Sigmoid colon (tissue), 7 donors: ENCODE results near the gene FIGNL2. TPM values are rescaled to one million over a fixed set of nuclear protein-coding genes. Genes with fewer than 3 reads are reported as not detected.
"Not testable (repeated sequence)": the region's sequence is repeated elsewhere in the genome, so short reads cannot be mapped to it uniquely, and the experiment has no call there.

Experiments
- DNase-seq: peaks from one replicate; pipeline ENCODE4 v3.0.0-alpha.2; 2019
- H3K27ac ChIP-seq, 4 donors: fragments of 200-600 bp; sonication (generic); one replicate each; pipeline ENCODE4 v1.5.1; 2016 to 2019; ENCODE audit warnings: mild to moderate bottlenecking in 1 of 4
- H3K27me3 ChIP-seq, 3 donors: fragments of 200-600 bp; sonication (generic); one replicate each; pipeline ENCODE4 v1.5.1; 2019; ENCODE audit warnings: mild to moderate bottlenecking in 1 of 3
- H3K36me3 ChIP-seq, 4 donors: fragments of 200-600 bp; sonication (generic); one replicate each; pipeline ENCODE4 v1.5.1; 2016 to 2019
- H3K4me1 ChIP-seq, 4 donors: fragments of 200-600 bp; sonication (generic); one replicate each; pipeline ENCODE4 v1.5.1; 2017 to 2019
- H3K4me3 ChIP-seq, 4 donors: fragments of 200-600 bp; sonication (generic); one replicate each; pipeline ENCODE4 v1.5.1; 2017 to 2019; ENCODE audit warnings: mild to moderate bottlenecking in 2 of 4, moderate library complexity in 1 of 4
- H3K9me3 ChIP-seq, 4 donors: fragments of 200-600 bp in 3 of 4; sonication (generic) in 3 of 4; one replicate each; pipeline versions ENCODE4 v1.5.1 to v1.6.1; 2013 to 2019
- CTCF ChIP-seq, 4 experiments: fragments of 450-650 bp in 3 of 4; fragments of 200-600 bp in 1 of 4; IDR thresholded peaks; one replicate each; pipeline ENCODE4 v1.5.1; 2016 to 2019; ENCODE audit warnings: antibody characterized with exemption in 4 of 4, mild to moderate bottlenecking in 3 of 4, moderate library complexity in 2 of 4
- EP300 ChIP-seq, 4 donors: sonication (generic); formaldehyde crosslinking; IDR thresholded peaks; one replicate each; pipeline ENCODE4 v1.6.1; 2017; ENCODE audit warnings: antibody characterized with exemption in 4 of 4
- POLR2A ChIP-seq, 2 donors: fragments of 450-650 bp; IDR thresholded peaks; one replicate each; pipeline ENCODE4 v1.6.1; 2016; ENCODE audit warnings: antibody characterized with exemption in 2 of 2, mild to moderate bottlenecking in 2 of 2, moderate library complexity in 2 of 2
- POLR2AphosphoS5 ChIP-seq, 4 donors: sonication (generic); formaldehyde crosslinking; IDR thresholded peaks; one replicate each; pipeline ENCODE4 v1.6.1; 2017; ENCODE audit warnings: antibody characterized with exemption in 4 of 4
- WGBS, 2 donors: extraction: QIAGEN DNeasy Blood & Tissue Kit; methylation state at CpG; one replicate each; pipeline ENCODE4 v1.1.7; 2013; 5-methylcytosine and 5-hydroxymethylcytosine counted together
- intact Hi-C: fragments of 100-400 bp; cut with DNase I; formaldehyde crosslinking; loops from one replicate; pipeline ENCODE4 v1.15.1; 2023
- polyA plus RNA-seq, 3 donors: library from polyadenylated mRNA; stranded (reverse); fragments of 200-250 nt; gene quantifications; one replicate each; pipeline ENCODE4 v1.2.3, GENCODE V29; 2013
- total RNA-seq, 4 donors: library from RNA; depleted of rRNA; stranded (reverse); fragments of >200 nt; gene quantifications; one replicate each; pipeline ENCODE4 v1.1.0, GENCODE V29; 2016
- donor health status: healthy with polysubstance abuse.
- donor health status: Bipolar disorder and iron deficiency.
- donor health status: healthy.

The FIGNL2 gene
- total and polyA plus RNA-seq, 7 donors: 0.28 to 0.36 (median 0.36) TPM; not detected in 4

DNA sequence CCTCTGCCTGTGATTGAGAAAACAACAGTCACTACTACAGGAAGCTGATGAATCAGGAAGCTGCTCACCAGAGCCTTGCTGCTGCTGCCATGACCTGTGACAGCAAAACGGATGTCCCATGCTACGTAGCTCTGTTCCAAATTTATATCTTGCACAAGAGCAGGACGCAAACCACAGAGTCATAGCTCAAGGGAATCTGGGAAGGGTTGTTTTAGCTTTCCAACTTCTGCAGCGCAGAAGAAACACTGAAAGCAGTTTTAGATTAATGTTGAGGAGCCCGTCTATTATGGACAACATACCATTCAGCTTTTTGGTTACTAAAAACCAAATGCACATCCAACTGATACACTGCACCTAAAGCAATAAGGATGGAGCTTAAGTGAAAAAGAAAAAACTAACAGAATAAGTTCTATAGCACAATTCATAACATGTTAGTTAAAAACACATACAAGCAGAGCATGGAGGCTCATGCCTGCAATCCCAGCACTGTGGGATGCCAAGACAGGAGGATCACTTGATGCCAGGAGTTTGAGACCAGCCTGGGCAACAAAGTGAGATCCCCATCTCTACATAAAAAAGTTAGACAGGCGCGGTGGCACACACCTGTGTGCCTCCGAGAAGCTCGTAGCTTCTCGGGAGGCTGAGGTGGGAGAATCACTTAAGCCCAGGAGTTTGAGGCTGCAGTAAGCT, 37.6 kb upstream of the FIGNL2 start:
- Histone ChIP-seq H3K36me3 (no peaks in the 10 kb centered on the region), H3K9me3 (no peaks in the 10 kb centered on the region), H3K4me3 (no peak overlapping the region), H3K4me1 (peaks cover 0 to 5% (median 0%) of the 10 kb centered on the region in 4 donors), H3K27me3 (peaks cover 0 to 18% (median 15%) of the 10 kb centered on the region in 3 donors), H3K27ac (peak overlapping the region; percentile 46 to 63 (median 58))
- intact Hi-C loops: no loop called here
- TF ChIP-seq CTCF (IDR thresholded peaks at IDR 0.05) (no peak), POLR2AphosphoS5 (IDR thresholded peaks at IDR 0.05) (peak; percentile 56 to 93 (median 66)), POLR2A (IDR thresholded peaks at IDR 0.05) (no peak), EP300 (IDR thresholded peaks at IDR 0.05) (peak in 1 of 4 donors; percentile 93)
- 63 to 74% methylated on average over 10 of the region's 10 CpGs for WGBS, 2 donors
- peak; percentile 94 for DNase-seq

DNA sequence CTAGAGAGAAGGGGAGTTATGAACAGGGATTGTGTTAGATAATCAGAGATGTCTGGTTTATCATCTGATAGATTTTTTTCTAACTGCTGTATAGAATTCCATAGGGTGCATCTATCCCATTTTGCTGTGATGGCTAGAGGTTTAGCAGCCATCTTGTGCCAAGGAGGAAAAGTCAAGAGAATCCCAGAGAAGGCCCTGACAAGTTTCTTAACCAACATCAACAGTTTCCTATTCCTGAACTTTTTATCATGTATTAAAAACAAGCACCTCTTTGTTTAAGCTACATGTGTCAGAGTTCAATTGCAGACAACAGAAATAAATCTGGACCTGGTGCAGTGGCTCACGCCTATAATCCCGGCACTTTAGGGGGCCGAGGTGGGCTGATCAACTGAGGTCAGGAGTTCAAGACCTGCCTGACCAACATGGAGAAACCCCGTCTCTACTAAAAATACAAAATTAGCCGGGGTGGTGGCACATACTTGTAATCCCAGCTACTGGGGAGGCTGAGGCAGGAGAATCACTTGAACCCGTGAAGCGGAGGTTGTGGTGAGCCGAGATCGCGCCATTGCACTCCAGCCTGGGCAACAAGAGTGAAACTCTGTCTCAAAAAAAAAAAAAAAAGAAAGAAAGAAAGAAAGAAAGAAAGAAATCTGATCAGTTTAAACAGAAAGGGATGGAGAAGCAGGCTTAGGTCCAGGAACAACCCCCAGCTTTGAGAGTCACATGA, 36.9 kb upstream of the FIGNL2 start:
- H3K9me3 ChIP-seq, H3K4me1 ChIP-seq, DNase-seq, H3K4me3 ChIP-seq, intact Hi-C loops, H3K36me3 ChIP-seq: not testable (repeated sequence)
- H3K27ac ChIP-seq: peak overlapping the region; percentile 4 to 56 (median 28)
- H3K27me3 ChIP-seq: peaks cover 0 to 18% (median 15%) of the 10 kb centered on the region in 3 donors
- WGBS, 2 donors: 74 to 78% methylated on average over 10 of the region's 10 CpGs

DNA sequence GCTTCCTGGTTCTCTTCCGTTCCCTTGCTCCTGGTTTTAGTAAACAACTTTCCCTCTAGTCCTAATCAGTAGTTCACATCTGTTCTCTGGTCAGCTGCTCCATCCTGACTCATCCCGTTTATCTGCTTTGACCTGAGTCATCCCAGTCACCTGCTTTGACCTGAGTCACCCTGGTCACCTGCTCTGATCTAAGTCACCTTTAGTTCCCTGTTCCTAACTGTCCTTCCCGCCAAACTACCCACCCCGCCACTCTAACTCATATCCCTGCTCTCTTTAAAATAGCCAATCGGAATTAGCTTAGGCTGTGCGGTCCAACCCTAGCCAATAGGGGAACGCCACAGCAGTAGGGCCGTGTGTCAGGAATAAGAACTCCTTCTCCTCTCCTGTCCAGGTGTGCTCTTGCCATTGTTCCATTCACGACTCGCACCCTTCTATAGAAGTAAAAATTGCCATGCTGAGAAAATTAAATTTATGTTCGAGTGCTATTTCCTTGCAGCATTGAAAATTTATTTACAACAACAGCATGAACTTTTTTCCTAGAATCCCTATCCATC, 36.2 kb upstream of the FIGNL2 start:
- DNase-seq: peak; percentile 52
- Histone ChIP-seq H3K36me3 (no peaks in the 10 kb centered on the region), H3K27ac (no peak overlapping the region), H3K9me3 (no peaks in the 10 kb centered on the region), H3K4me1 (peaks cover 0 to 5% (median 0%) of the 10 kb centered on the region in 4 donors), H3K4me3 (no peak overlapping the region), H3K27me3 (peaks cover 0 to 18% (median 15%) of the 10 kb centered on the region in 3 donors)
- peak in 1 of 4 donors; percentile 37 for TF ChIP-seq POLR2AphosphoS5 (IDR thresholded peaks at IDR 0.05)
- TF ChIP-seq CTCF (IDR thresholded peaks at IDR 0.05): no peak
- WGBS, 2 donors: 81 to 83% methylated on average over 11 of the region's 11 CpGs
- intact Hi-C loops: no loop called here

- Histone ChIP-seq H3K27me3 (peaks cover 0 to 18% (median 13%) of the 10 kb centered on the region in 3 donors), H3K36me3 (no peaks in the 10 kb centered on the region), H3K27ac (no peak overlapping the region), H3K9me3 (no peaks in the 10 kb centered on the region), H3K4me3 (no peak overlapping the region), H3K4me1 (peaks cover 0 to 5% (median 0%) of the 10 kb centered on the region in 4 donors)
- TF ChIP-seq POLR2AphosphoS5 (IDR thresholded peaks at IDR 0.05) (no peak), CTCF (IDR thresholded peaks at IDR 0.05) (no peak), POLR2A (IDR thresholded peaks at IDR 0.05) (no peak), EP300 (IDR thresholded peaks at IDR 0.05) (no peak)
- DNase-seq: no peak
- WGBS, 2 donors: 90 to 91% methylated on average over 4 of the region's 4 CpGs
- intact Hi-C loops: no loop called here
Measured at GRCh38 chr12:51883998-51884675, 35.6 kb upstream of the FIGNL2 start.

DNA sequence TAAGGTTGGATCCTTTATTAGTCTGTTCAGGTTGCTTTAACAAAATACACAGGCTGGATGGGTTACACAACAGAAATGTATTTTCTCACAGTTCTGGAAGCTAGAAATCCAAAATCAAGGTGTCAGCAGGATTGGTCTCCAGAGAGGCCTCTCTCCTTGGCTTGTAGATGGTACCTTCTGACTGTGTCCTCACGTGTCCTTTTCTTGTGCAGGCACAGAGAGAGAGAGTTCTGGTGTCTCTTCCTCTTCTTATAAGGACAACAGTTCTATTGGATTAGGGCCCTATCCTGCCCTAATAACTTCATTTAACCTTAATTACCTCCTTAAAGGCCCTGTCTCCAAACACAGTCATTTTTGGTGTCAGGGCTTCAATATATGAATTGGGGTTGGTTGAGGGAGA, 34.8 kb upstream of the FIGNL2 start:
- intact Hi-C loops: no loop called here
- DNase-seq: peak; percentile 9
- peaks cover 0 to 12% (median 6%) of the 10 kb centered on the region in 3 donors for H3K27me3 ChIP-seq
- H3K27ac ChIP-seq: no peak overlapping the region
- no peak overlapping the region for H3K4me3 ChIP-seq
- peaks cover 0 to 5% (median 0%) of the 10 kb centered on the region in 4 donors for H3K4me1 ChIP-seq
- H3K36me3 ChIP-seq: no peaks in the 10 kb centered on the region
- 82 to 87% methylated on average over 1 of the region's 1 CpG for WGBS, 2 donors
- H3K9me3 ChIP-seq: no peaks in the 10 kb centered on the region
- no peak for TF ChIP-seq POLR2AphosphoS5 (IDR thresholded peaks at IDR 0.05)
